Stimulated activated CD4-positive, alpha-beta T cell treated with anti-CD3 and anti-CD28 coated beads, Interleukin-12 subunit alpha, Interleukin-12 subunit beta, amount 100 ng/mL, for 4 hours (primary cell): ENCODE data around the gene SPRR1A.

Source experiments
- DNase-seq: peaks from one replicate; pipeline ENCODE4 v3.0.0-alpha.2; 2020

Gene SPRR1A

GRCh38 chr1:153032677-153033308 lies 48.9 kb downstream of the SPRR1A start:
- DNase-seq: no peak

- no peak for DNase-seq
Measured at GRCh38 chr1:153035211-153035610, 51.3 kb downstream of the SPRR1A start.
